ENCODE measurements around the gene CYFIP1. TPM values are rescaled to one million over a fixed set of nuclear protein-coding genes. Genes with fewer than 3 reads are reported as not detected.

CYFIP1 gene
- polyA plus RNA-seq, 1 donor from 2014 or later: 9.3 TPM

DNA sequence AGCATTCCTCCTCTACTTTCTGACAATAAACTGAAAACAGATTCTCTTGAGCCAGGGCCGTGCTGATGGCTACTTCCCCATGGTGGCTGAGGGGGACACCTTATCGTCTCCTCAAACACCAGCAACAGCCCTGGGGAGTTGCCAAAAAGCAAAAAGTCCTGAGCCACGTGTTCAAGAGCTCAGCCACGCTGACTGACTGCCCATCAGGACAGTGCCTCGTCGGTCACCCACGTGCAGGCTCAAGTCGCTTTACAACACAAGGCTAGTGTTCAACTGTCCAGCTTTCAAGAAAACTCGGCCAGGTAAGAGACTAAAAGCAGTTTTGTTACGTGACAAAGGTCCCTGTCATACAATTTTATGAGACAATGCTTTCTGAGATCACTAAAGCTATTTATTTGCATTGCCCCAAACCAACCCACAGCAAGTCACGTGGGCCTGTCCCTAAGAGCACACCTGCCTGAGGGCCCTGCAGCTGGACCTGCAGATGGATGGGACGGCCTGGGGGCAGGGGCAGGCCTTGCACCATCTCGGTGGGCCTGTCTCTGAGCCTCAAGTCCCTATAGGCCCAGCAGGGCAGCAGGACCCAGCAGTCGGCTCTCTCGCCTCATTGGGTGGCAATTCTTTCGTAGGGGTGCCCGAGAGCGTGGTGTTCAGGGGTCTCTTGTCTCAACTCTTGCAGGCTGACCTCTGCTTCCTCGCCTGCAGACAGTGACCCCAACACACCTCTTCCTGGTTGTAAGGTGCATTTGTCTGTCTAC is 99.0 kb downstream of the CYFIP1 start:
- Histone ChIP-seq H3F3A (ENCODE audit: insufficient read depth, low read length, poor library complexity, severe bottlenecking) (no peaks in the 10 kb centered on the region), H3K27me3 (ENCODE audit: insufficient read depth, low read depth, low read length) (no peaks in the 10 kb centered on the region), H3K36me3 (ENCODE audit: insufficient read depth, low read length) (no peaks in the 10 kb centered on the region), H3K9me2 (ENCODE audit: insufficient read depth, low read length) (no peaks in the 10 kb centered on the region), H3K9ac (ENCODE audit: low read length) (no peak overlapping the region), H3K4me3 (ENCODE audit: low read length) (no peak overlapping the region), H4K20me1 (ENCODE audit: insufficient read depth) (no peaks in the 10 kb centered on the region), H3K27ac (ENCODE audit: low read length) (no peak overlapping the region), H2AFZ (ENCODE audit: low read depth, low read length) (no peak overlapping the region), H3K79me2 (replicated peaks; ENCODE audit: insufficient read depth, low read length) (no peaks in the 10 kb centered on the region), H3K9me3 (ENCODE audit: low read length) (no peaks in the 10 kb centered on the region), H3K4me2 (ENCODE audit: low read length) (no peak overlapping the region)
- TF ChIP-seq, protein P1, sequence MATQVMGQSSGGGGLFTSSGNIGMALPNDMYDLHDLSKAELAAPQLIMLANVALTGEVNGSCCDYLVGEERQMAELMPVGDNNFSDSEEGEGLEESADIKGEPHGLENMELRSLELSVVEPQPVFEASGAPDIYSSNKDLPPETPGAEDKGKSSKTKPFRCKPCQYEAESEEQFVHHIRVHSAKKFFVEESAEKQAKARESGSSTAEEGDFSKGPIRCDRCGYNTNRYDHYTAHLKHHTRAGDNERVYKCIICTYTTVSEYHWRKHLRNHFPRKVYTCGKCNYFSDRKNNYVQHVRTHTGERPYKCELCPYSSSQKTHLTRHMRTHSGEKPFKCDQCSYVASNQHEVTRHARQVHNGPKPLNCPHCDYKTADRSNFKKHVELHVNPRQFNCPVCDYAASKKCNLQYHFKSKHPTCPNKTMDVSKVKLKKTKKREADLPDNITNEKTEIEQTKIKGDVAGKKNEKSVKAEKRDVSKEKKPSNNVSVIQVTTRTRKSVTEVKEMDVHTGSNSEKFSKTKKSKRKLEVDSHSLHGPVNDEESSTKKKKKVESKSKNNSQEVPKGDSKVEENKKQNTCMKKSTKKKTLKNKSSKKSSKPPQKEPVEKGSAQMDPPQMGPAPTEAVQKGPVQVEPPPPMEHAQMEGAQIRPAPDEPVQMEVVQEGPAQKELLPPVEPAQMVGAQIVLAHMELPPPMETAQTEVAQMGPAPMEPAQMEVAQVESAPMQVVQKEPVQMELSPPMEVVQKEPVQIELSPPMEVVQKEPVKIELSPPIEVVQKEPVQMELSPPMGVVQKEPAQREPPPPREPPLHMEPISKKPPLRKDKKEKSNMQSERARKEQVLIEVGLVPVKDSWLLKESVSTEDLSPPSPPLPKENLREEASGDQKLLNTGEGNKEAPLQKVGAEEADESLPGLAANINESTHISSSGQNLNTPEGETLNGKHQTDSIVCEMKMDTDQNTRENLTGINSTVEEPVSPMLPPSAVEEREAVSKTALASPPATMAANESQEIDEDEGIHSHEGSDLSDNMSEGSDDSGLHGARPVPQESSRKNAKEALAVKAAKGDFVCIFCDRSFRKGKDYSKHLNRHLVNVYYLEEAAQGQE (IDR thresholded peaks at IDR 0.05; ENCODE audit: borderline replicate concordance): no peak
- TF ChIP-seq POLR2AphosphoS5 (IDR thresholded peaks at IDR 0.05): no peak
- TF ChIP-seq SMC3 (conservative IDR thresholded peaks at IDR 0.05; ENCODE audit: poor library complexity): no peak
- TF ChIP-seq EZH2 (IDR thresholded peaks at IDR 0.05; ENCODE audit: borderline replicate concordance, insufficient read depth, low read length, poor library complexity, severe bottlenecking): no peak
- TF ChIP-seq MXI1 (conservative IDR thresholded peaks at IDR 0.05; ENCODE audit: poor library complexity, severe bottlenecking): no peak

DNA sequence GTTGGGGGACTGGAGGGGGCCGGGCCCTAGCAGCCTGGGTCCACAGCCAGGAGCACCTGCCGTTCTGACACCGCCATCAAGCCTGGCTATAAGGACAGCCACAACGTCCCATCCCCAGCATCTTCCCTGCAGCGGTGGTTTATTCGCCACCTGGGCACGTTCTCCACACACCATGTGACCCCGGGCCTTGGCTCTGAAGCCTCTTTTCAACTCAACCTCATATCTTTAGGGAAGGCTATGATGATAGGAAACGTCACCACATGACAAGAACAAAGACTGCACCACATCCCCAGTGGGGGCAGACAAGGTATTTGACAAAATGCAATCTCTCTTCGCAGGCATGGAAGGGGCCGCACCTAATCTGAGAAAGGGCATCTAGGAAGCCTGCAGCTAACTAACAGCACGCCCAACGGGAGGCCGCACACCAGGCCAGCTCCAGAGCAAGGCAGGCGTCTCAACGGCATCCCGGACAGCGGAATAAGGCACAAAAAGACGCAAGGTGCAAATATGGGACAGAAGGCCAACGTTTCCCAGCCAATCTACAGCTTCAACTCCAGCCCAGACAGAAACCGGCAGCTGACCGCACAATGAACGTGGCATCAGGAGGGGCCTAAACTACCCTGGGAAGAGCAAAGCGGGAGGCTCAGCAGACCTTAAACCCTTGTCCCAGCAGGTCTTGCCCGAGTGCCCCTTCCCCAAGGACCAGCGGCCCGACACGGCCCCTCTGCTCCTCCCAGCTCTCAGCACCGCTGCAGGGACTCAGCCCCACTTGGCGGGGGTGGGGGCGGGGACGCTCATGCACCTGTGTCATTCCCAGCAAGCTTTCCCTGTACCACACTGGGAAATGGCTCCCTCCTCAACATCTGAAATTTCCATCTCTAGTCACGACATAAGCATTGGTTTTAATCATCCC is 99.8 kb downstream of the CYFIP1 start:
- Histone ChIP-seq H4K20me1 (ENCODE audit: insufficient read depth) (no peaks in the 10 kb centered on the region), H3K9me3 (ENCODE audit: low read length) (no peaks in the 10 kb centered on the region), H2AFZ (ENCODE audit: low read depth, low read length) (no peak overlapping the region), H3K9me2 (ENCODE audit: insufficient read depth, low read length) (no peaks in the 10 kb centered on the region), H3K36me3 (ENCODE audit: insufficient read depth, low read length) (no peaks in the 10 kb centered on the region), H3K27ac (ENCODE audit: low read length) (no peak overlapping the region), H3F3A (ENCODE audit: insufficient read depth, low read length, poor library complexity, severe bottlenecking) (no peaks in the 10 kb centered on the region), H3K4me2 (ENCODE audit: low read length) (no peak overlapping the region), H3K9ac (ENCODE audit: low read length) (no peak overlapping the region), H3K27me3 (ENCODE audit: insufficient read depth, low read depth, low read length) (no peaks in the 10 kb centered on the region), H3K4me3 (ENCODE audit: low read length) (no peak overlapping the region), H3K79me2 (replicated peaks; ENCODE audit: insufficient read depth, low read length) (no peaks in the 10 kb centered on the region)
- TF ChIP-seq EZH2 (IDR thresholded peaks at IDR 0.05; ENCODE audit: borderline replicate concordance, insufficient read depth, low read length, poor library complexity, severe bottlenecking) (no peak), SMC3 (conservative IDR thresholded peaks at IDR 0.05; ENCODE audit: poor library complexity) (no peak), TAF1 (IDR thresholded peaks at IDR 0.05; ENCODE audit: low read depth) (no peak), MXI1 (conservative IDR thresholded peaks at IDR 0.05; ENCODE audit: poor library complexity, severe bottlenecking) (no peak), EP300 (conservative IDR thresholded peaks at IDR 0.05; ENCODE audit: poor library complexity, severe bottlenecking) (no peak), RAD21 (conservative IDR thresholded peaks at IDR 0.05) (no peak), POLR2AphosphoS5 (IDR thresholded peaks at IDR 0.05) (no peak)
- TF ChIP-seq, protein P1 (IDR thresholded peaks at IDR 0.05; ENCODE audit: borderline replicate concordance): no peak
- TF ChIP-seq, protein P2, sequence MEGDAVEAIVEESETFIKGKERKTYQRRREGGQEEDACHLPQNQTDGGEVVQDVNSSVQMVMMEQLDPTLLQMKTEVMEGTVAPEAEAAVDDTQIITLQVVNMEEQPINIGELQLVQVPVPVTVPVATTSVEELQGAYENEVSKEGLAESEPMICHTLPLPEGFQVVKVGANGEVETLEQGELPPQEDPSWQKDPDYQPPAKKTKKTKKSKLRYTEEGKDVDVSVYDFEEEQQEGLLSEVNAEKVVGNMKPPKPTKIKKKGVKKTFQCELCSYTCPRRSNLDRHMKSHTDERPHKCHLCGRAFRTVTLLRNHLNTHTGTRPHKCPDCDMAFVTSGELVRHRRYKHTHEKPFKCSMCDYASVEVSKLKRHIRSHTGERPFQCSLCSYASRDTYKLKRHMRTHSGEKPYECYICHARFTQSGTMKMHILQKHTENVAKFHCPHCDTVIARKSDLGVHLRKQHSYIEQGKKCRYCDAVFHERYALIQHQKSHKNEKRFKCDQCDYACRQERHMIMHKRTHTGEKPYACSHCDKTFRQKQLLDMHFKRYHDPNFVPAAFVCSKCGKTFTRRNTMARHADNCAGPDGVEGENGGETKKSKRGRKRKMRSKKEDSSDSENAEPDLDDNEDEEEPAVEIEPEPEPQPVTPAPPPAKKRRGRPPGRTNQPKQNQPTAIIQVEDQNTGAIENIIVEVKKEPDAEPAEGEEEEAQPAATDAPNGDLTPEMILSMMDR (IDR thresholded peaks at IDR 0.05; ENCODE audit: poor library complexity, severe bottlenecking): no peak

All from neural cell (in vitro differentiated cells).